A673 (cell line): ENCODE data around the gene EPS8. TPM values are rescaled to one million over a fixed set of nuclear protein-coding genes. Genes with fewer than 3 reads are reported as not detected.

Experiments
- BruUV-seq: library from RNA; stranded (reverse); fragments of 400-500 nt; replicated peaks from 2 replicates; lab custom pipeline; 2021; lab: Mats Ljungman, UMichigan
- CTCF ChIA-PET: fragments of 300-600 bp; sonication (Branson Sonifier 250); formaldehyde crosslinking; loops from one replicate; lab custom pipeline; 2022; ENCODE audit warnings: antibody characterized with exemption; lab: Charles Lee
- POLR2A ChIA-PET: fragments of 300-600 bp; sonication (Branson Sonifier 250); formaldehyde crosslinking; loops from one replicate; lab custom pipeline; 2022; ENCODE audit warnings: antibody characterized with exemption; ENCODE audit not compliant: low non-redundant PET; lab: Charles Lee
- DNase-seq: peaks from one replicate; pipeline ENCODE4 v3.0.0-alpha.2; 2015; ENCODE audit warnings: low spot score
- H3K27ac ChIP-seq: fragments of 200-600 bp; sonication (generic); 2 replicates; pipeline ENCODE4 v1.5.1; 2016; ENCODE audit warnings: mixed run types, low read depth, mild to moderate bottlenecking, mixed read lengths, antibody characterized with exemption, low read length; ENCODE audit not compliant: poor library complexity, severe bottlenecking
- H3K27me3 ChIP-seq: fragments of 200-600 bp; sonication (generic); replicated peaks from 2 replicates; pipeline ENCODE4 v1.6.1; 2017; ENCODE audit warnings: mixed run types, low read depth, mild to moderate bottlenecking, mixed read lengths, antibody characterized with exemption, low read length; ENCODE audit not compliant: insufficient read depth, poor library complexity
- H3K36me3 ChIP-seq: fragments of 200-600 bp; sonication (generic); 2 replicates; pipeline ENCODE4 v1.6.1; 2016; ENCODE audit warnings: mixed run types, mild to moderate bottlenecking, mixed read lengths, antibody characterized with exemption, low read length; ENCODE audit not compliant: insufficient read depth, poor library complexity, severe bottlenecking
- H3K4me1 ChIP-seq: fragments of 200-600 bp; sonication (generic); 2 replicates; pipeline ENCODE4 v1.6.1; 2017; ENCODE audit warnings: mixed run types, mild to moderate bottlenecking, mixed read lengths, antibody characterized with exemption, low read length; ENCODE audit not compliant: insufficient read depth, poor library complexity, severe bottlenecking
- H3K4me3 ChIP-seq: fragments of 200-600 bp; sonication (generic); 2 replicates; pipeline ENCODE4 v1.5.1; 2016; ENCODE audit warnings: low read depth, mixed run types, mild to moderate bottlenecking, mixed read lengths, low read length; ENCODE audit not compliant: poor library complexity, severe bottlenecking
- H3K9me3 ChIP-seq: fragments of 200-600 bp; sonication (generic); 2 replicates; pipeline ENCODE4 v1.6.1; 2016; ENCODE audit warnings: mixed run types, low read depth, mild to moderate bottlenecking, mixed read lengths, antibody characterized with exemption, low read length; ENCODE audit not compliant: poor library complexity, severe bottlenecking
- CTCF ChIP-seq: fragments of 300-800, 200-600 bp; sonication (generic); conservative IDR thresholded peaks from 2 replicates; pipeline ENCODE4 v1.5.1; 2017; ENCODE audit warnings: low read depth, mild to moderate bottlenecking, antibody characterized with exemption, low read length, moderate library complexity, mixed read lengths
- EZH2 ChIP-seq: fragments of 200-600 bp; sonication (generic); IDR thresholded peaks from 2 replicates; pipeline ENCODE4 v1.6.1; 2017; ENCODE audit warnings: borderline replicate concordance, low read depth, mild to moderate bottlenecking, mixed read lengths, antibody characterized with exemption, low read length; ENCODE audit not compliant: poor library complexity, severe bottlenecking
- intact Hi-C: fragments of 100-400 bp; cut with micrococcal nuclease; formaldehyde crosslinking; loops from one replicate; pipeline ENCODE4 v1.10.0; 2022; ENCODE audit not compliant: unreplicated experiment
- total RNA-seq: library from RNA; stranded (reverse); gene quantifications from 2 replicates; pipeline ENCODE4 v1.2.3, GENCODE V29; 2021

EPS8 gene
- total RNA-seq, 1 experiment from 2014 or later = 14.0 TPM

- no peak for TF ChIP-seq CTCF
- TF ChIP-seq EZH2 = no peak
- intact Hi-C loops = no loop called here
- H3K4me3 ChIP-seq = no peak overlapping the region
- H3K27me3 ChIP-seq = no peaks in the 10 kb centered on the region
- H3K4me1 ChIP-seq = peaks cover 25% of the 10 kb centered on the region
- no peak overlapping the region for H3K27ac ChIP-seq
- DNase-seq = no peak
- CTCF ChIA-PET = no interaction called here
- no peaks in the 10 kb centered on the region for H3K36me3 ChIP-seq
- no peaks in the 10 kb centered on the region for H3K9me3 ChIP-seq
- no TSS peak for BruUV-seq
- POLR2A ChIA-PET = no interaction called here
Measured at GRCh38 chr12:15699886-15700285, 89.3 kb downstream of the EPS8 start.

GRCh38 chr12:15698377-15698871 is 90.8 kb downstream of the EPS8 start:
- Histone ChIP-seq H3K27ac (no peak overlapping the region), H3K9me3 (no peaks in the 10 kb centered on the region), H3K36me3 (no peaks in the 10 kb centered on the region), H3K4me3 (no peak overlapping the region), H3K27me3 (no peaks in the 10 kb centered on the region), H3K4me1 (peaks cover 25% of the 10 kb centered on the region)
- ChIA-PET CTCF (no interaction called here), POLR2A (no interaction called here)
- BruUV-seq = no TSS peak
- intact Hi-C loops = no loop called here
- TF ChIP-seq EZH2 (no peak), CTCF (no peak)
- no peak for DNase-seq

GRCh38 chr12:15697201-15697600 is 92.0 kb downstream of the EPS8 start:
- H3K4me1 ChIP-seq = peaks cover 21% of the 10 kb centered on the region
- CTCF ChIA-PET = no interaction called here

More at GRCh38 chr12:15697201-15697600, 92.0 kb downstream of the EPS8 start:
- Histone ChIP-seq H3K9me3 (no peaks in the 10 kb centered on the region), H3K27me3 (no peaks in the 10 kb centered on the region), H3K4me3 (no peak overlapping the region), H3K36me3 (no peaks in the 10 kb centered on the region), H3K27ac (no peak overlapping the region)
- intact Hi-C loops = no loop called here
- no peak for TF ChIP-seq EZH2
- POLR2A ChIA-PET = no interaction called here
- no peak for DNase-seq
- no TSS peak for BruUV-seq
